Measurements from ENCODE around the gene KCNQ1. TPM values are rescaled to one million over a fixed set of nuclear protein-coding genes. Genes with fewer than 3 reads are reported as not detected.

Gene KCNQ1
- total and polyA plus RNA-seq, 9 of the 15 experiments (the other 6 are each of a cell fraction or from before 2014, with no cell fraction given) = 0.44 TPM; not detected in 8

DNA sequence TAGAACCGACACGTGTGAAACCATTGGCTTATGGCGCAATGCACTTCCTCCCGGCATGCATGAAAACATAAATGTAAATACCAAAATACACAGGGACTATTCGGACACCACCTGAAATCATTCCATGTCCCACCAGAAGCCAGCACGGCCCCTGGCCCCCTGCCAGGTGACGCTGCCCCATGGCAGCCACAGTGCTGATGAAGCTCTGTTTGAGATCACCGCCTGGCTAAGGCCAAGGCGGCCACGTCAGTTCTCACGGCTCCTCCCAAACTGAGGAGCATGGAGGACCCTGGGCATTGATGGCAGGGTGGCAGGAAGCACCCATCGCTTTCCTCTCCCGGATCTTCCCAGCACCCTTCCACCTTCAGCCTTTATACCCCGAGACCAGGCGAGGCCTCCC is 351.3 kb downstream of the KCNQ1 start:
- no peak overlapping the region for H3K27ac ChIP-seq (ENCODE audit: extremely low read depth, low read depth, low read length)
- no peak for DNase-seq (ENCODE audit: extremely low read depth in 1 of 4, low spot score in 3 of 4)
- ChIA-PET CTCF (ENCODE audit: low intra/inter-chr PET ratio) (no interaction called here), POLR2A (interaction anchor here (0.7 kb wide), 1 partner anchor 9 kb away, joined by 3 read pairs; no protein-coding TSS in a partner anchor)
- H3K79me2 ChIP-seq (ENCODE audit: control insufficient read depth, insufficient read depth, low read length) = no peaks in the 10 kb centered on the region
- no peak overlapping the region for H2AFZ ChIP-seq (ENCODE audit: low read depth, low read length)
- H3K4me3 ChIP-seq = no peak overlapping the region
- in situ Hi-C loops (cut with MboI) = no loop called here
- no peaks in the 10 kb centered on the region for H3K36me3 ChIP-seq (ENCODE audit: control insufficient read depth, insufficient read depth, low read length)
- 81% methylated on average over 10 of the region's 15 CpGs for WGBS (ENCODE audit: insufficient coverage, low coverage, missing lambda C conversion rate)
- peaks cover 11 to 74% of the 10 kb centered on the region in 2 experiments; a peak in 4 of 5 replicates for H3K4me1 ChIP-seq (replicated peaks in 1 of 2; ENCODE audit: control insufficient read depth in 2 of 2, insufficient read depth in 2 of 2, low read length in 2 of 2)
- peaks cover 4% of the 10 kb centered on the region for H3K9me1 ChIP-seq (ENCODE audit: control insufficient read depth, insufficient read depth, low read length)
- BruUV-seq (replicated peaks) = no TSS peak
- intact Hi-C loops (cut with micrococcal nuclease) = no loop called here
- 0 out of 5 replicates have a peak, but pooled peaks cover 0 to 5% of the 10 kb centered on the region in 2 experiments for H3K27me3 ChIP-seq (ENCODE audit: control insufficient read depth in 2 of 2, insufficient read depth in 2 of 2, low read length in 2 of 2)
- H3K9me3 ChIP-seq (replicated peaks; ENCODE audit: control insufficient read depth, insufficient read depth, low read depth, low read length) = no peaks in the 10 kb centered on the region
- H3K9ac ChIP-seq (ENCODE audit: insufficient read depth in 1 of 2, low read depth in 2 of 2, low read length in 2 of 2) = no peak overlapping the region
- ATAC-seq = no peak
- H3K4me2 ChIP-seq (ENCODE audit: insufficient read depth, low read length) = no peak overlapping the region
- H4K20me1 ChIP-seq (replicated peaks; ENCODE audit: control insufficient read depth, insufficient read depth, low read length) = no peaks in the 10 kb centered on the region
- FAIRE-seq = no peak
- no peak for TF ChIP-seq CEBPG (CRISPR knock-in tag; IDR thresholded peaks at IDR 0.05)
- no peak for TF ChIP-seq CEBPG (tag; conservative IDR thresholded peaks at IDR 0.05 in 1 of 2, IDR thresholded peaks at IDR 0.05 in 1 of 2)
- TF ChIP-seq NFIC (IDR thresholded peaks at IDR 0.05) = peak; percentile 63
- TF ChIP-seq, protein P1, sequence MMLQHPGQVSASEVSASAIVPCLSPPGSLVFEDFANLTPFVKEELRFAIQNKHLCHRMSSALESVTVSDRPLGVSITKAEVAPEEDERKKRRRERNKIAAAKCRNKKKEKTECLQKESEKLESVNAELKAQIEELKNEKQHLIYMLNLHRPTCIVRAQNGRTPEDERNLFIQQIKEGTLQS (IDR thresholded peaks at IDR 0.05) = no peak
- TF ChIP-seq, protein P1 (CRISPR knock-in tag; conservative IDR thresholded peaks at IDR 0.05) = no peak
- peak; percentile 22; the same call in 1 of the 2 replicates for TF ChIP-seq CEBPB (tag; IDR thresholded peaks at IDR 0.05)
